SK-N-SH (cell line): ENCODE data around the gene BCR.

ENCODE experiments used
- CTCF ChIP-seq: fragments of 200-600 bp; sonication (generic); IDR thresholded peaks from 2 replicates; pipeline ENCODE4 v1.6.1; 2017; ENCODE audit warnings: antibody characterized with exemption, mild to moderate bottlenecking, moderate library complexity
- EP300 ChIP-seq, 2 experiments: IDR thresholded peaks; 2 replicates each; pipeline versions ENCODE4 v1.4.0 to v1.6.1; 2012; ENCODE audit warnings: borderline replicate concordance in 1 of 2, low read depth in 1 of 2, low read length in 1 of 2
- EZH2phosphoT487 ChIP-seq: fragments of 200-600 bp; sonication (generic); IDR thresholded peaks from 2 replicates; pipeline ENCODE4 v1.6.1; 2017; ENCODE audit warnings: low read depth, mixed run types, mild to moderate bottlenecking, antibody characterized with exemption, moderate library complexity, borderline replicate concordance
- GABPA ChIP-seq: IDR thresholded peaks from 2 replicates; pipeline ENCODE4 v1.4.0; 2012; ENCODE audit warnings: low read depth, mild to moderate bottlenecking
- MAX ChIP-seq: IDR thresholded peaks from 2 replicates; pipeline ENCODE4 v1.4.0; 2012; ENCODE audit warnings: low read depth
- MEF2A ChIP-seq: IDR thresholded peaks from 2 replicates; pipeline ENCODE4 v1.4.0; 2012; ENCODE audit warnings: low read depth, borderline replicate concordance
- NRF1 ChIP-seq: IDR thresholded peaks from 2 replicates; pipeline ENCODE4 v1.6.1; 2012; ENCODE audit warnings: low read depth, mild to moderate bottlenecking, low read length
- RFX5 ChIP-seq: IDR thresholded peaks from 2 replicates; pipeline ENCODE4 v1.6.1; 2012; ENCODE audit warnings: mild to moderate bottlenecking, improper control_type of control experiment, low read length
- SIN3A ChIP-seq: IDR thresholded peaks from 2 replicates; pipeline ENCODE4 v1.6.1; 2012; ENCODE audit warnings: low read depth, mild to moderate bottlenecking, low read length, moderate library complexity, borderline replicate concordance
- SMC3 ChIP-seq: IDR thresholded peaks from 2 replicates; pipeline ENCODE4 v1.6.1; 2012; ENCODE audit warnings: low read depth, low read length, improper control_type of control experiment
- TAF1 ChIP-seq: IDR thresholded peaks from 2 replicates; pipeline ENCODE4 v1.6.1; 2012; ENCODE audit warnings: low read depth, mild to moderate bottlenecking, low read length, moderate library complexity, borderline replicate concordance
- USF2 ChIP-seq: fragments of 150-350 bp; IDR thresholded peaks from 2 replicates; pipeline ENCODE4 v1.6.1; 2017; ENCODE audit warnings: antibody characterized with exemption, low read length, low read depth, borderline replicate concordance
- YY1 ChIP-seq: IDR thresholded peaks from 2 replicates; pipeline ENCODE4 v1.4.0; 2012; ENCODE audit warnings: low read depth, mild to moderate bottlenecking

- TF ChIP-seq CTCF, result no peak
- TF ChIP-seq MAX, result no peak
- no peak for TF ChIP-seq SMC3
- TF ChIP-seq YY1, result no peak
- no peak for TF ChIP-seq MEF2A
- TF ChIP-seq TAF1, result no peak
- no peak for TF ChIP-seq RFX5
- no peak for TF ChIP-seq GABPA
- TF ChIP-seq NRF1, result no peak
- no peak for TF ChIP-seq SIN3A
- TF ChIP-seq EZH2phosphoT487, result no peak
- TF ChIP-seq EP300 (IDR thresholded peaks at IDR 0.05; ENCODE audit: borderline replicate concordance in 1 of 2, low read depth in 1 of 2, low read length in 1 of 2), result no peak
- no peak for TF ChIP-seq USF2
Observed at GRCh38 chr22:23137468-23137867, 42.8 kb upstream of the BCR start.
